IMR-90 (cell line): Measurements from ENCODE around the gene CD7. TPM values are rescaled to one million over a fixed set of nuclear protein-coding genes. Genes with fewer than 3 reads are reported as not detected.

Experiments used
- ELK1 ChIP-seq: fragments of 150-350 bp; IDR thresholded peaks from 2 replicates; pipeline ENCODE4 v1.6.1; 2016; ENCODE audit warnings: low read depth, mild to moderate bottlenecking, low read length, moderate library complexity, borderline replicate concordance
- polyA plus RNA-seq, 3 experiments: library from polyadenylated mRNA; depleted of rRNA; stranded (reverse); fragments of >200 nt; gene quantifications; 2 replicates each; pipeline ENCODE4 v1.2.3, GENCODE V29; 2012; ENCODE audit warnings: low replicate concordance in 1 of 3
- total RNA-seq: library from RNA; depleted of rRNA; stranded (reverse); fragments of >200 nt; gene quantifications from 2 replicates; pipeline ENCODE4 v1.2.3, GENCODE V29; 2012

Gene CD7
- total and polyA plus RNA-seq, 2 of the 4 experiments (the other 2 are of a cell fraction) = not detected

GRCh38 chr17:82274134-82275020 is 43.0 kb downstream of the CD7 start (continued):
- no peak for TF ChIP-seq ELK1
